Measurements from ENCODE around the gene DCAF12L1. TPM values are rescaled to one million over a fixed set of nuclear protein-coding genes. Genes with fewer than 3 reads are reported as not detected.

The DCAF12L1 gene
- total RNA-seq = not detected

DNA sequence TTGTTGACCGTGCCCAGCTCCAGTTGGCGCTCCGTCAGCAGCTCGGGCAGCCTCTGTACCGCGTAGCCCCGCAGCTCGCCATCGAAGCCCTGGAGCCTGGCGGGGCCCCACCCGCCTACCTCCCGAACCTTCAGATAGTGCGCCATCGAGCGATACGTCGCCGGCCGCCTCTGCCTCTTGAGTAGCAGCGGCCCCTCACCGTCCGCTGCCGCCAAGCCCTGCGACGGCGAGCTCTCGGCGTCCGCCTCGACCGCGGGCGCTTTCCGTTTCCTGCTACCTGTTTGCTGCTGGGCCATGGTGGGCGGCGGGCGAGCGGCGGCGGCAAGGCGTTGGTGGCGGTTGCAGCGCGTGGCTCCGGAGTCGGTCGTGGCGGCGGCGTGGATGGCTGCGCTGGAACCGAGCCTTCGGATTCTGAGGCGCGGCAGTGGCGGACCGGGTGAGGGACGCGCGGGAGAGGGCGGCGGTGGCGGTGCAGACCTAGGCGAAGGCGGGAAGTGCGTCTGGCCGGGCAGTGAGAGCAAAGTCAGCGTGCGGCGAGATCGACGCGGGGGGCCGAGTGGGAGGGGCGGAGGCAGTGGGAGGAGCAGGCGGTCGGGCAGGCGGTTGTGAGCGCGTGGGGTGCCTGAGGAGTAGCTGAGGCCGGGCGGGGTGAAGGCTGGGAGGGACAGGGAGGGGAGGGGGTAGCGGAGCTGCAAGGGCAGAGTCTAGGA lies at the start of gene DCAF12L1:
Gene DCAF12L1, minus strand, starts transcription at position 502 of the 710 bp plus-strand sequence. Its CDS starts 206 bp downstream, at position 296.
- Mint-ChIP-seq H3K4me1 (no peaks in the 10 kb centered on the region), H3K27me3 (no peaks in the 10 kb centered on the region), H3K27ac (no peak within 1 kb of the TSS), H3K36me3 (no peaks in the 10 kb centered on the region), H3K4me3 (no peak within 1 kb of the TSS), H3K9me3 (no peaks in the 10 kb centered on the region)
- DNase-seq (no peak), ATAC-seq (ENCODE audit: low read depth) (no peak)
- POLR2A ChIA-PET = no interaction called here

GRCh38 chrX:126580877-126581276 lies 28.3 kb upstream of the DCAF12L1 start:
- H3K27ac Mint-ChIP-seq = no peak overlapping the region
- POLR2A ChIA-PET = no interaction called here
- no peaks in the 10 kb centered on the region for H3K9me3 Mint-ChIP-seq
- no peaks in the 10 kb centered on the region for H3K4me1 Mint-ChIP-seq
- ATAC-seq (ENCODE audit: low read depth) = no peak
- no peak overlapping the region for H3K4me3 Mint-ChIP-seq
- DNase-seq = no peak
- no peaks in the 10 kb centered on the region for H3K27me3 Mint-ChIP-seq
- H3K36me3 Mint-ChIP-seq = no peaks in the 10 kb centered on the region

DNA sequence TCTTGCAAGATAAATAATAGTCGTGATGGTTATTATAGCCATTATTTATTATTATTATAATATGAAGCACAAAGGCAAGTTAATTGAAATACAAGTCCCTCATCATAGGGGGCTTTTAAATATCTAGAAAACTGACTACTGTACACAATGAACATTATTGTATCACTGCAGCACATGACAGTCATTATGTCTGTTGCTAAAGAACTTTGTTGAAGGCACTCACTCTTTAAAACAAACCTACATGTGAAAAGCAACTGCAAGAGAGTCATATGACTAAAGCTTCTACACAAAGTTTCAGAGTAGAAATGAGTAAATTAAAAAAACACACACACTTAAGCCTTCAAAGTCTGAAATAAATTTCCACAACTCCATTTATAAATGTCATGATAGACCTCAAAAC lies 23.3 kb upstream of the DCAF12L1 start:
- Mint-ChIP-seq H3K36me3 (no peaks in the 10 kb centered on the region), H3K9me3 (no peaks in the 10 kb centered on the region), H3K27ac (no peak overlapping the region), H3K4me3 (no peak overlapping the region), H3K4me1 (no peaks in the 10 kb centered on the region), H3K27me3 (no peaks in the 10 kb centered on the region)
- POLR2A ChIA-PET = no interaction called here
- DNase-seq (no peak), ATAC-seq (ENCODE audit: low read depth) (no peak)

DNA sequence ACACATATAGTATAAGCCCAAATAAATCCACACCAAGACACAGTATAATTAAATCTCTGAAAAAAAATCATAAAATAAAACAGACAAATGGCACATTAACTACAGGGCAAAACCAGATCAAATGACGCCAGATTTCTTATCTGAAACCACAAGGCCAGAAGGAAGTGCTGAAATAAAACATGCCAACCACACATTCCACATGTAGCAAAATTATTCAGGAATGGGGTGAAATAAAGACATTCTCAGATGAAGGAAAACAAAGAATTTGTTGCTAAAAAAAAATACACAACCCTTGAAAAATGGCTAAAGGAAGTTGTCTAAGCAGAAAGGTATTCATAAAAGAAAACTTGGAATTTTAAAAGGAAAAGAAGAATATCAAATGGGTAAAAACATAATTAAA lies 4.5 kb upstream of the DCAF12L1 start:
- Mint-ChIP-seq H3K4me1 (no peaks in the 10 kb centered on the region), H3K4me3 (no peak overlapping the region), H3K36me3 (no peaks in the 10 kb centered on the region), H3K27ac (no peak overlapping the region), H3K27me3 (no peaks in the 10 kb centered on the region), H3K9me3 (no peaks in the 10 kb centered on the region)
- POLR2A ChIA-PET = no interaction called here
- DNase-seq (no peak), ATAC-seq (ENCODE audit: low read depth) (no peak)

DNA sequence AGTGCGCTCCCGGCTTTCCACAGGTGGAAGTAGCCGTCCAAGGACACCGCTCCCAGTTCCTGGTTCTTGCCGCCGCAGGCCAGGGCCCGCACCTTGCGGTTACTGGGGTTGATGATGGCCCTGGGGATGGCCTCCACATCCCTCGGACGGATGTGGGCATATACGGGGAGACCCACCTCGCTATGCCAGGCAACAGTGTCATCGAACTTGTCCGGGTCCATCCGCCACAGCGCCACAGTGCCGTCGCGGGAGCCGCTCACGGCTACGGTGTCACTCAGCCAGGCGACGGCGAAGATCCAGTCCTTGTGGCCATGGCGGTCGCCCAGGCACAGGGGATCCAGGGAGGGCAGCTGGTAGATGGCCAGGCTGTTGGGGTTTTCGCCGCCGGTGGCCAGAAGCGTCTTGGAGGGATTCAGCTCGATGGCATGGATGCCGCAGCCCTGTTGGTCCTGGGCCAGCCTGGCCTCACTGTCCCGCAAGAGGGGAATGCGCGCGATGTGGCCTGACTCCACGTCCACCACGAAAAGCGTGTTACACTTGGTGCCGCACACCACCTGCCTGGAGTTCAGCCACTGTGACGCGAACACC lies 795 bp downstream of the DCAF12L1 start:
- no peak overlapping the region for H3K4me3 Mint-ChIP-seq
- DNase-seq (no peak), ATAC-seq (ENCODE audit: low read depth) (no peak)
- POLR2A ChIA-PET = no interaction called here
- H3K4me1 Mint-ChIP-seq = no peaks in the 10 kb centered on the region
- no peaks in the 10 kb centered on the region for H3K36me3 Mint-ChIP-seq
- no peak overlapping the region for H3K27ac Mint-ChIP-seq
- H3K9me3 Mint-ChIP-seq = no peaks in the 10 kb centered on the region
- H3K27me3 Mint-ChIP-seq = no peaks in the 10 kb centered on the region

DNA sequence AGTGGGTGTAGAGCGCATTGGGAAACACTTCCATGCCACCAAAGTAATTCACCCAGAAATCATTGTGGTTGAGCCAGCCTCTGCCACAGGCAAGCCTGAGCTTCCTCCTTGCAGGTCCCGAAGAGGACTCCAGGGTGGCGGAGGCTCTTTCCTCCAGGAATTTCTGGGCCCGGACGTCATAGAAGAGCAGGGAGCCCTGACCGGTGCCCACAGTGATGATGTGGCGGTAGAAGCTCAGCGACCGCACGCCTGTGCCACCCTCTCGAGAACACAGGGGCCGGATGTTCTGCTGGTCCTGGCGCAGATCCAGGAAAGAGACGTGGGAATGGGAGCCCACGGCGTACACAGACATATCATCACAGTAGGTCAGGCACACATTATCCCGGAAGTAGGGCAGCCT lies 1.3 kb downstream of the DCAF12L1 start:
- no peaks in the 10 kb centered on the region for H3K36me3 Mint-ChIP-seq
- POLR2A ChIA-PET = no interaction called here
- no peak for ATAC-seq (ENCODE audit: low read depth)
- no peak for DNase-seq
- no peaks in the 10 kb centered on the region for H3K9me3 Mint-ChIP-seq
- no peak overlapping the region for H3K4me3 Mint-ChIP-seq
- H3K27me3 Mint-ChIP-seq = no peaks in the 10 kb centered on the region
- no peaks in the 10 kb centered on the region for H3K4me1 Mint-ChIP-seq
- H3K27ac Mint-ChIP-seq = no peak overlapping the region

DNA sequence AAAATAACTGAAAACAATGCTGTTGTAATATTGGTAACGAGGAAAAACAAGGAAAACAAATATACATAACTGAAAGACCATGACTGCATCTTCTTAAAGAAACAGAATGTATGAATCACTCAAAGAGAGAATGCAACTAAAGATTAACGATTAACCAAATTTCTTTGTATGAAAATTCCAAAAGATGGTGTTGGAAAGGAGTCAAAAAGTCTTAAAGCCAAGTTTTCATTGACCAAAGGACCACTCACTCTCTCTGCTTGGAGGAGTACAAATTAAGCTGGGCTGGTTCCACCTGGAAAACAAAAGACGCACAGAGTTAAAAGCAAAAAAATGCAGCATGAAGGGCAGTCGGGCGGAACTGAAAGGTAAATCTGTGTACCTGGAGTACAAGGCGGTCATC lies 1.8 kb downstream of the DCAF12L1 start:
- no peaks in the 10 kb centered on the region for H3K27me3 Mint-ChIP-seq
- no peak overlapping the region for H3K27ac Mint-ChIP-seq
- H3K4me3 Mint-ChIP-seq = no peak overlapping the region
- POLR2A ChIA-PET = no interaction called here
- no peaks in the 10 kb centered on the region for H3K9me3 Mint-ChIP-seq
- no peaks in the 10 kb centered on the region for H3K4me1 Mint-ChIP-seq
- DNase-seq (no peak), ATAC-seq (ENCODE audit: low read depth) (no peak)
- no peaks in the 10 kb centered on the region for H3K36me3 Mint-ChIP-seq

GRCh38 chrX:126509923-126510322 lies 42.7 kb downstream of the DCAF12L1 start:
- DNase-seq (no peak), ATAC-seq (ENCODE audit: low read depth) (no peak)
- POLR2A ChIA-PET = no interaction called here
- Mint-ChIP-seq H3K27me3 (no peaks in the 10 kb centered on the region), H3K4me1 (no peaks in the 10 kb centered on the region), H3K27ac (no peak overlapping the region), H3K4me3 (no peak overlapping the region), H3K9me3 (peaks cover 1% of the 10 kb centered on the region), H3K36me3 (no peaks in the 10 kb centered on the region)
